Breast epithelium (tissue), 4 donors: ENCODE data around the gene ATMIN. TPM values are rescaled to one million over a fixed set of nuclear protein-coding genes. Genes with fewer than 3 reads are reported as not detected.

Source experiments
- DNase-seq, 2 donors: peaks; one replicate each; pipeline ENCODE4 v3.0.0-alpha.2; 2019; ENCODE audit warnings: low spot score in 2 of 2
- H3K27ac ChIP-seq, 2 donors: fragments of 200-600 bp; sonication (generic) in 1 of 2; one replicate each; pipeline ENCODE4 v1.5.1; 2016 to 2019; ENCODE audit warnings: mild to moderate bottlenecking in 1 of 2
- H3K27me3 ChIP-seq, 2 donors: fragments of 200-600 bp; sonication (generic) in 1 of 2; one replicate each; pipeline versions ENCODE4 v1.5.1 to v1.6.0; 2017 to 2019; ENCODE audit warnings: control low read depth in 1 of 2, mild to moderate bottlenecking in 1 of 2
- H3K36me3 ChIP-seq: fragments of 200-600 bp; one replicate; pipeline ENCODE4 v1.5.1; 2019
- H3K4me1 ChIP-seq, 2 donors: fragments of 200-600 bp; sonication (generic); one replicate each; pipeline ENCODE4 v1.5.1; 2016 to 2019; ENCODE audit warnings: control low read depth in 1 of 2
- H3K4me3 ChIP-seq, 3 donors: fragments of 200-600 bp; sonication (generic); 1 replicate in 2 of 3; 2 replicates in 1 of 3; pipeline ENCODE4 v1.5.1; 2016 to 2019; ENCODE audit warnings: mild to moderate bottlenecking in 3 of 3, moderate library complexity in 2 of 3
- H3K9me3 ChIP-seq, 2 donors: fragments of 200-600 bp; sonication (generic) in 1 of 2; one replicate each; pipeline ENCODE4 v1.5.1; 2016 to 2019; ENCODE audit warnings: control low read depth in 1 of 2
- CTCF ChIP-seq, 3 donors: fragments of 450-650 bp; IDR thresholded peaks; one replicate each; pipeline ENCODE4 v1.5.1; 2016 to 2017; ENCODE audit warnings: antibody characterized with exemption in 3 of 3, mild to moderate bottlenecking in 3 of 3, moderate library complexity in 3 of 3
- POLR2A ChIP-seq: fragments of 450-650 bp; IDR thresholded peaks from one replicate; pipeline ENCODE4 v1.6.1; 2016; ENCODE audit warnings: antibody characterized with exemption, mild to moderate bottlenecking, moderate library complexity
- POLR2AphosphoS5 ChIP-seq, 3 donors: sonication (generic); formaldehyde crosslinking; IDR thresholded peaks; one replicate each; pipeline ENCODE4 v1.6.1; 2017; ENCODE audit warnings: antibody characterized with exemption in 3 of 3
- intact Hi-C: fragments of 100-400 bp; cut with DNase I; formaldehyde crosslinking; loops from one replicate; pipeline ENCODE4 v1.15.1; 2023; ENCODE audit warnings: low total_unique reads
- total RNA-seq, 3 donors: library from RNA; depleted of rRNA; stranded (reverse); fragments of >200 nt; gene quantifications; one replicate each; pipeline ENCODE4 v1.1.0, GENCODE V29; 2016

ATMIN gene
- total RNA-seq, 3 donors from 2014 or later, result 37.4 to 54.9 (median 42.6) TPM

- no peaks in the 10 kb centered on the region for H3K9me3 ChIP-seq
- DNase-seq, result no peak
- no peaks in the 10 kb centered on the region for H3K36me3 ChIP-seq
- intact Hi-C loops, result no loop called here
- no peak overlapping the region for H3K4me3 ChIP-seq
- TF ChIP-seq POLR2AphosphoS5 (IDR thresholded peaks at IDR 0.05) (no peak), CTCF (IDR thresholded peaks at IDR 0.05) (no peak), POLR2A (no peak)
- no peaks in the 10 kb centered on the region for H3K4me1 ChIP-seq
- no peaks in the 10 kb centered on the region for H3K27me3 ChIP-seq
- H3K27ac ChIP-seq, result no peak overlapping the region
Measured at GRCh38 chr16:81042821-81043220, 7.2 kb downstream of the ATMIN start.

- Histone ChIP-seq H3K4me1 (no peaks in the 10 kb centered on the region), H3K36me3 (no peaks in the 10 kb centered on the region), H3K27me3 (no peaks in the 10 kb centered on the region), H3K9me3 (peaks cover 0 to 9% of the 10 kb centered on the region in 2 donors), H3K4me3 (no peak overlapping the region), H3K27ac (no peak overlapping the region)
- no peak for DNase-seq
- intact Hi-C loops, result loop anchor here (2.0 kb wide), 1 partner anchor 33 kb away; no protein-coding TSS in a partner anchor
- no peak for TF ChIP-seq POLR2A
- TF ChIP-seq POLR2AphosphoS5 (IDR thresholded peaks at IDR 0.05), result no peak
- TF ChIP-seq CTCF (IDR thresholded peaks at IDR 0.05), result no peak
Measured at GRCh38 chr16:81053761-81054160, 18.1 kb downstream of the ATMIN start.

GRCh38 chr16:81060576-81061306 is 25.1 kb downstream of the ATMIN start:
- no peak for DNase-seq

GRCh38 chr16:81061307-81061640 is 25.6 kb downstream of the ATMIN start:
- Histone ChIP-seq H3K9me3 (no peaks in the 10 kb centered on the region), H3K4me3 (no peak overlapping the region), H3K36me3 (no peaks in the 10 kb centered on the region), H3K27ac (no peak overlapping the region), H3K27me3 (no peaks in the 10 kb centered on the region), H3K4me1 (no peaks in the 10 kb centered on the region)
- intact Hi-C loops, result no loop called here
- no peak for DNase-seq
- TF ChIP-seq POLR2A (no peak), CTCF (IDR thresholded peaks at IDR 0.05) (no peak), POLR2AphosphoS5 (IDR thresholded peaks at IDR 0.05) (no peak)

More at GRCh38 chr16:81060576-81061306, 25.1 kb downstream of the ATMIN start:
- Histone ChIP-seq H3K4me1 (no peaks in the 10 kb centered on the region), H3K36me3 (no peaks in the 10 kb centered on the region), H3K4me3 (no peak overlapping the region), H3K27ac (no peak overlapping the region), H3K9me3 (no peaks in the 10 kb centered on the region), H3K27me3 (no peaks in the 10 kb centered on the region)
- TF ChIP-seq POLR2A (no peak), CTCF (IDR thresholded peaks at IDR 0.05) (no peak), POLR2AphosphoS5 (IDR thresholded peaks at IDR 0.05) (no peak)
- intact Hi-C loops, result no loop called here

- H3K4me1 ChIP-seq, result no peaks in the 10 kb centered on the region
- H3K27ac ChIP-seq, result no peak overlapping the region
- DNase-seq, result no peak
- H3K36me3 ChIP-seq, result no peaks in the 10 kb centered on the region
- intact Hi-C loops, result no loop called here
- H3K4me3 ChIP-seq, result no peak overlapping the region
- no peaks in the 10 kb centered on the region for H3K27me3 ChIP-seq
- no peaks in the 10 kb centered on the region for H3K9me3 ChIP-seq
- TF ChIP-seq POLR2A, result no peak
- no peak for TF ChIP-seq CTCF (IDR thresholded peaks at IDR 0.05)
- TF ChIP-seq POLR2AphosphoS5 (IDR thresholded peaks at IDR 0.05), result no peak
Measured at GRCh38 chr16:81061871-81062608, 26.4 kb downstream of the ATMIN start.
